Hematopoietic multipotent progenitor cell treated with erythropoietin and hydrocortisone succinate and interleukin-3 and kit ligand, for 15 days (in vitro differentiated cells): ENCODE data around the gene MAPRE2.

ENCODE experiments used
- DNase-seq: peaks from one replicate; pipeline ENCODE4 v3.0.0-alpha.2; 2015; ENCODE audit warnings: low spot score

The MAPRE2 gene

DNA sequence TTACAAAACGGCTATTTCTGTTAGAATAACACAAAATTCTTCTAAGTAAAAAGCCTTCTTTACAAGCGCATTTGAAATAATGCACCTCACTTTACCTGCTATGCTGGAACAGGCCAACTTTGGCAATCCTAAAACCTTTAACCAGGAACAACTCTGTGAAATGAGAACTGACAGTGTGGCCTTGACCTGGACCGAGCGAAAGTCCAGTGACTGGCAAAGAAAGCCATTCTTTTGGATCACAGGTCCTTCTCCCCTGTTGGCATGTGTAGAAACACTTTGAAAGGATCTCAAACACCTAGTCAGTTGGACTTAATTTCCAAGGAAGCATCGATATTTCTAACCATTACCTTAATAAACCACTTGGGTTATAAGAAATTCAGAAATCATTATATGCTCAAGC is 21.2 kb downstream of the MAPRE2 start:
- no peak for DNase-seq

DNA sequence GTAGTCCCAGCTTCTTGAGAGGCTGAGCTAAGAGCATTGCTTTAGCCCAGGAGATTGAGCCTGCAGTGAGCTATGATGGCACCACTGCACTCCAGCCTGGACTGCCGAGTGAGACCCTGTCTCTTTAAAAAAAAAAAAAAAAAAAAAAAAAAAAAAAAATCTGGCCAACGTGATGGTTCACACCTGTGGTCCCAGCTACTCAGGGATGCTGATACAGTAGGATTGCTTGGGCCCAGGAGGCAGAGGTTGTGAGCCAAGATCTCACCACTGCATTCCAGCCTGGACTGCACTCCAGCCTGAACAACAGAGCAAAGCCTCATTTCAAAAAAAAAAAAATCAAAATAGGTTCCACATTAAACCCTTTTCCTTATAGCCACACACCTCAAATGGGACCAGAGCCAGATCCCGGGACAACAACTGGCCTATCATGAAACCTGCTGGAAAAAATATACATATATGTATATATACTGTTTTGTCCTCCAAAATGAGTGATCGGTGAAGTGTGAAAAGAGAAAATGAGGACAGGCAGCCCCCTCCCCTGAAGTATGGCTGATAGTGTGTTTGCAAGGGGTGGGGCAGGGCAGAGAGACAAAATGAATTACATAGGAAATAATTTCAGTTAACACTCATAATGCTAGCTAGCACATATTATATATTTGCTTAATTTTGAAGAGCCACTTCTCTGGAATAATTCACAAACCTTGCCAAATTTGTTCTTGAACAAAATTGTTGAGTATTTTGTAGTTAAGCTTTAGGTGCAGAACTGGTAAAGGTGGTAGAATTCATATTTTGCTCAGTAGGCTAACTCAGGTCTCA is 22.9 kb downstream of the MAPRE2 start:
- no peak for DNase-seq

DNA sequence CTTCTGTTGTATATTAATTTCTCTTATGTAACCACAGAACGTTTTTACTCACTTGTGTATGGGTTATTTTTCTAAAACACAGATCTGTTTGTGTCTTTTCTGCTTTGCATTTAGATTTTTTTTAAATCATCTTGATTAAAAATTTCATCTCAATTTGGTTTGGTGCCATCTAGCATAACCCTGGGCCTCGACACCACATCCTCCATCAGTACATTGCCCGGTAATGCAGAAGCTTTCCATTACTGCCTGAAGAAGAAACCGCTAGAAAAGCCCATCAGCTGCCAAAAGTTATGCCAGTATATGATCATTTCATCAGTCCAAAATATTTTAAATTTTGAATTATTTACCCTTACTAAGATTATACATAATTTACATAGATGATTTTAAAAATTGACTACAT is 26.2 kb downstream of the MAPRE2 start:
- no peak for DNase-seq

DNA sequence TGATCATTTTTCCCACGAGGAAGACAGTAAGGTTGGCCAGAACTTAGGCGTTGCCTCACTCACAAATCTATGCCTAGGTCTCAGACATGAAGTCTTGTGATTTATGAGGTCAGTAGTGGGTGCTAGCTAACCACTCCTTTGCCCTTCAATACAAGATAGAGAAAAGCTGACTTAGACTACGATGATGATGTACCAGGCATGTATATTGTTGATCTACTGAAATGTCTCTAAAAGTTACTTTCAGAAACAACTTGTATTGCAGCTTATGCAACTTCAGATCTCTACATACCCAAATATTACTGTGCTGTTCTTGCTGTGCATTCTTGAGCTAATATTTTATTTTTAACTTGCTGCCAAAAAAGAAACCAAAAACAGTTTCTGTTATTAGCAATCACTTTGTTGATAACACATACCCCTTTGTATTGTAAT is 30.6 kb downstream of the MAPRE2 start:
- DNase-seq: no peak

DNA sequence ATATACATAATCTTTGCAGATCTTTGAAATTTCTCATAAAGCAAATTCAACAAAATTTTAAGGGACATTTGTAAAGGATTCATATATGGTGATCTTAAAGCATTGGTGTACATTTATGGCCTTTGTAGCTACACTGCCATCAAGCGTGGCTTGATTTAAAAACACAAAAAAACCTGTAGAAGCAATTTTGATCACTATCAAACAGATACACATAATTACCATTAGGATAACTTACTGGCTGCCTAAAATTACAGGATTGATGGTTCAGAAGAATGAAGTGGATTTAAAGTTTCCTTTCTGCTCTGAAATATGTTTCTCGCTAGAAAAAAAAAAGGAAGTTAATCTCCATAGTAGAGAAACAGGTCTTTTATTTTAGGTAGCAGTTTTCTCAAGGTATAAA is 31.4 kb downstream of the MAPRE2 start:
- DNase-seq: no peak

DNA sequence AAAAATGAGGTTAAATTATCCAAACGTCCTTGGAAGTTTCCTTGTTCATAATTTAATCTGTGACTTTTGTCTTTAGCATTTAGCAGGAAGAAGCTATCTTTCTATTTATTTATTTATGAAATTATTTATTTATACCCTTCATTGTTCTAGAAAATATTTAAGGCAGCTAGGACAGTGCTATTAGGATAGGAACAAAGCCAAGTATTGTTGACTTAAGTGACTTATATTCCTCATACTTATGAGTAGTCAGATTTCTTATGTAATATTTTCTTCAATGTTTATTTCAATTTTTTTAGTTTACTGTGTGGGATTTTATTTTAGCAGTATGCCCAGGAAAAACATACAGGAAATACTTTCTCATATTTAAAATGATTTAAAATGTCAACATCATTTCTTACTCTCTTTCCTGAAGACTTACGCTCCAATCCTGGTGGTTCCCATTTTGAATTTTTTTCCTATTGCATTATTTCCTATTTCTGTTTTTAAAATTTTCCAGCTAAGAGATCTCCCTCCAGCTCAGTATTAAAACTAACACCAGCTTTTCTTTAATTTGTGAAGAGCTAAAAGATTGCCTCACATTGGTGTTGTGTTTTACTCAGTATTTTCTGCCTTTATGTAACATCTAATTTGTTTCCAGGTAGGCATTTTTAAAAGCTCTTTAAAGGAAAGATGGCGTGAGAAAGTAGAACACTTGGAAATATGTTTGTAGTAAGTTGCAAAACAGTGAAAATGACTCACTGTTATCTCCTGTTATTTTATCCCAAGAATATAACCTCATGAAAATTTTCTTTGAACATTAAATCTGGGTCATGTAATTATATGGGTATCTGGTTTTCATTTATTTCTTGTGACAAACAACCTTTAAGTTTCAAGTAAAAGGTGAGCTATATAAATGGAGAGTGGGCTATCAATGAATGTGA is 32.2 kb downstream of the MAPRE2 start:
- DNase-seq: no peak

DNA sequence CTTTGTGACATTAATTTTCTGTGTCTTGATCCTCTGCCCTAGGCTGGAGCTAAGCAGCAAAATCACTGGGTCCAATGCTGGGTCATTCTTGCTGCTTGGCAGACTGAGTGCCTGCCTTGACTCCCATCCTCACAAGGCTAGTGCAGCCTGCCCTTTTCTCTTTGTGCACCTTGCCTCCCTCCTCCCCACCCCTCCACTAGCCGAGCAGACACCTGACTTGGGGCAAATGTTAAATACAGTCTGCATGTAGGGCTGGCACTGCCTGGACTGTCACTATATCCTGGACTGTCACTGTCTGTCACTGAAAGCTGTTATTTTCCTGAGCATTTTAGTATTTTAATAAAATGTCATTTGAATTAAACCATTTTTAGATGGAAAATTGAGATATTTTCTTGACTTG is 33.4 kb downstream of the MAPRE2 start:
- no peak for DNase-seq

DNA sequence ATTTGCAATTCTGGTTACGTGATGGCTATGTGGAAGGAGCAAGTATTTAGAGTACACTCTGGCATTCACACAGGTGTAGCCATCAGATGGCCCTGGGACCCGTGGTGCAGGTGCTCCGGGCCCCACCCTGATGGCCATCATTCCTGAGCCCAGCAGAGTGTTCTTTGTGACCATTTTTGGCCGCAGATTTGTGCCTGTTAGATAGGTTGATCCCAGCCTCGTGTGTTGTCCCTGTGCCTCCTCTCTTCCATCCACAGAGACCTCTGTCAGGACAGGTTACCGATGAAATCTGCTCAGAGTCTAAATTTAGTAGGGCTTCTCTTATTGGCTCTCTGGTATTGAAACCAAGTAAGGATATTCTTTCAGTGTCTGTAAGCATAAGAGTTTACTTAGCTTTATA is 33.9 kb downstream of the MAPRE2 start:
- no peak for DNase-seq

DNA sequence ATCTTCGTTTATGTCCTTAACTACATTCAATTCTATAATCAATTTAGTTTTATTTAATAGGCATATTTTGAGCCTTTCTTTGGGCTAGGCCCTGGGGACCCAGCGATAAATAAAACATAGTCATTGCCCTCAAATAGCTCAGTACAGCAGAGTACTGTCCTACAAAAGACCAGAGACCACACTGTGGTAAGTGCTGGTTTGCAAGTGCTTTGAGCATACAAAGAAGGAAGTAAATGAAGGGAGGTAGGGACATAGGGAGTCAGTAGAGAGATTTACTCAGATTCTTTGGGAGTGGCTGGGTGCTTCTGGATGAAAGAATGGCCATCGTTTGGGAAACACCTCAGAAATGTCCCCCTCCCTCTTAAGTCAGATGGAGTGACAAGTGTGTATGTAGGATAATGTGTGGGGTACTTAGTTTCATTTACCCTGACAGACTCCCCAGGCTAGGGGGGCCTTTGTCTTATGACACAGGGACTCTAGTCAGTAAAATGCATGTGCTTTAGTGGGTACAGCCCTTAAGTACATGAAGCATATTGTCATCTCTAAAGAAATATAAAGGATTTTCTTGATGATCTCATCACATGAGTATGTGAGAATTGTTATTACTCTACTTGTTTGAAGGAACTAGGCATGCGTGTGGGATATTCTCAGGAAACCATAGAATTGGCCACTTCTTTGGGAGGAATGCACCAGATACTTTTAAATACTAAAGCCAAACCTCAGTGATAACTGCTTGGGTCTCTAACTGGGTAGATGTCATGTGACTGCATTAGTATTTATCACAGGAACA is 35.1 kb downstream of the MAPRE2 start:
- DNase-seq: no peak

DNA sequence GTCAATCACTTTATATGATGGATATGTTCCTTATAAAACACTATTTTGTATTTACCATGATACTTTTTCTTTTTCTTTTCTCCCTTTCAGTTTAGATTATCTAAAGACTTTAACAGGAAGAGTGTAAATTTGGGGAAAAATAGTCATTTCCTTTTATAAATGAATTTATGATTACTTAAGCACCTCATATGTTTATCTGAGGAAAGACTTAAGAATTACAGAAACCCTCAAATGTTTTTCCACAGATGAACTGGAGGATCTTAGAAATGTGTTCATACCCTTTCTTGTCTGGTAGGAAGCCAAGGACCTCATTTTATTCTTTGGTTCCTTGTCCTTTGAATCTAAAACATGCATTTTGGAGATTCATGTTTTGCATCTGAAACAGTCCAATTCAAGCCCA is 36.7 kb downstream of the MAPRE2 start:
- DNase-seq: no peak

DNA sequence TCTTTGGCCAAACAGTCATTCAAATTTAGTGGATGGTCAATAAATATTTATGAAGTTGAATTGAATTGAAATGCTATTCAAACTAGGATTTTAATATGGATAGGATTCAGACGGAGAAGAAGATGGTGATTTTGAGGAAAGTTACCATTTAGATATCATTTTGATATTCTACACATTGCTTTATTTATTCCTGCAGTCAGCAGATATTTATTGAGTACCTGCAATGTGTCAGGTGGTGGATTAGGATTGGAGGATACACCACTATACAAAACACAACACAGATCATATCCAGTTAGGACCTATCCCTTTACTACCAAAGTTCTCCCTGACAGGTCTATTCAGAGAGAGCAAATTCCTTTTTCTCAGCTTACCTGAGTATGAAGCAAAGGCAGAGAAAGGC is 38.8 kb downstream of the MAPRE2 start:
- DNase-seq: no peak

DNA sequence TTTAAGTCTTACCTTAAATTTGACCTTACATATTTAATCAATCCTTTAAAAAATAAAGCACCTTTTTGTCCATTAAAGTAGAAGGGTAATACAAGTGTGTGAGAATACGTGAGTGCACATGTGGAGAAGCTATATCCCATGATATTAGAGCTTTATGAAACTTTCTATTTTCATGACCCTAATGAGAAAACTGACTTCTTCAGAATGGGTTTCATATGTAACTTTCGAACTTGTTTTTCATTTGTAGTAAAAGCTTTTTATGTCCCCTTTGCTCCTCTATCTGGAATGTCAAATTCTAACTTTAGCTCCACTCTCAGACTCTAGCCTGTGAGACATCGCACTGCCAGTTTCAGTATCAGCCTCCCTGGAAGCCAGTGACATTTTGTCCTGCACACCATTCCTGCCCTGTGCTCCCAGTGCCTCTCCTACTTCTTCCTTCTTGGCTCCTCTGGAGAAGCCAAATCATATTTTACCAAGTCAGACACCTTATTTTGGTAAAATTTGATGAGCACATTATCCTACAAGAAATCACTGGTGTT is 42.0 kb downstream of the MAPRE2 start:
- DNase-seq: no peak

DNA sequence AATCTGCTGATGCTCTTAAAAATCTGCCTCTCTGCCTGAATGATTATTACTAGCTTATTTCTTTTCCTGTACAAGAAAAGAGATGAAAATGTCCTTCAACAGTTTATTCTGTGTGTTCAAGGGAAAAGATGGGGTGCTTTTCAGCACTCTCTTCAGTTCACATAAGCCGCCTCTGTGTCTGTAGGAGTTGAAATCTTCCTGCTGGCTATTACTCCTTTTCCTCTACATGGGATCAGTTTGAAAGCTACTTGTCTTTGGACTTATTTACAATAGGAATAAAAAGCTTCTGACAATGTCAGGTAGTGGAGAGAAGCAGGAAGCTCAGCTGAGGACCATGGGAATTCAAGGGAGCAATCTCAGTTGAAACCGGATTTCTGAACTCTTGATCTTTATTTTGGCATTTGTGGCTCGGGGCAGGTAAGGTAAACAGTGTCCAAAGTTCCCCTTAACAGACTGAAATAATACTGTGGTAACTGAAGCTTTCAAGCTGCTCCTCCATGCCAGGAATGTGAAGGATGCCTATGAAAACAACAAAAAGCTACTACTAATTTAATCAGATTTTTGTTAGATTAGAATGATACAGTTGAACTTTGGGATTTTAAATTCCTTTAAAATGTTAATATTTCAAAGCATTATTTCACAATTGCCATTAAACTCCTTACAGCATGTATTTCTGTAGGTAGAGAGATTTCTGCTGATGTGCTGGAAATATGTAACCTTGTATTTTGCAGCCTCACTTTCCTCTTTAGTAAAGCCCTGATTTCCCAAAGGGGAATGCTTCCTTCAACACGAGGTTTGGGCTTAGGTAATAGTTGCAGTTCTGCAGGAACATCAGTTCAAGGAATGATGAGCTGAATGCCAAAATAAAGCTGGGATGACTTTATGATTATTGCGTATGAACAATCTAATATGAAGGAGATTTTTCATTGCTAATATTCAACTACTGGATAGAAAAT is 43.6 kb downstream of the MAPRE2 start:
- no peak for DNase-seq

DNA sequence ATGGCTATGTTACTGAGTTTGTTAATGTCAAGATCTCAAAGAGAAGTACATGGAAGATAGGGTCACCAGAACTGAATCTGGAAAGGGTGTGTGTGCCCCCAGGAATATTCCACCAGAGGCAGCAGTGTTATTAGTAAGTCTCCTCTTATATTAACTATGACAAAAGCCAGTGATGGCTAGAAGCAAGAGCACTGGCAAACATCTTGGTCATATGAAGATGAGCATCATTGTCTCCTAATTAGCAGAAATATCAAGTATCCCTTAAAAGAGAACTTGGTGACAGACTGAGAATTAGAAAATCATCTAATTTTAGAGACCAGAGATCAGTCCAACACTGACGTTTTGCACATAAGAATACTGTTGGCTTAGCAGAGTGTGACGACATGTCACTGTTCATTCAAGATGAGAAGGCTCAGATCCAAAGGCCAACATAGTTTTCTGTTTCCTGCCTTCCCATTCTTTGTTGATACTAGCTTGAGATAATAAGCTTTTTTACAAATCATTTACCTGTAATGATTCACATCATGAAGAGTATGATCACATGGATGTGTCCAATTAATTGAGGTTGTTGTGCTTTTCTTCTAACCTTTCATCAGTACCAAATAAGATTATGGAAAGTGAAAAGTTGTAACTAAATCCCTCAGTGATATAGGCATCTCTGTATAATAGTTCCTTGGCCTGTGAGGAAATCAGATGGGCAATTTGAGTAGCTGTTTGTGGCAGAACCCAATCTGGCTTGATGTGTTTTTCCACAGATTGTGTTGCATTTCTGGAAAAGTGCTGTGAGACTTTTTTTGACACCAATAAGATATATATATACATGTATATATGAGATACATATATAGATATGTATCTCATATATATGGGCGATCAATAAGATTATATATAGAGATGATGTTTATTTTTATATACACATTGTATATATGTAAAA is 44.5 kb downstream of the MAPRE2 start:
- no peak for DNase-seq

DNA sequence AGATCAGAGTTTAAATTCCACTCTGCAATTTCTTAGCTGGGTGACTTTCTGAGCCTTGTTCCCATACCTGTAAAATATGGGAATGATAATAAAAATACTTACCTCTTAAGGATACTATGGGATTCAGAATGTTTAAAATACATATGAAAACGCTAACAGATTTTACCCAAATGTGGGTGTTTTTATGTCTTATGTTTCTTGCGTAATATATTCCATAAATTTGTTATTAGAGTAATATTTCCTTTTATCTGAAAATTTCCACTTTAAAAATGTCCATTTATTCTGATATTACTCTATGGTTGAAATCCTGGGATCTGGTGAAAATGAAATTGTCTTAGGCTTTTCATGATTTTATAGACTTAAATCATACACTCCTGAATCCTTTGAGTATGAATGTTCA is 45.5 kb downstream of the MAPRE2 start:
- DNase-seq: no peak

DNA sequence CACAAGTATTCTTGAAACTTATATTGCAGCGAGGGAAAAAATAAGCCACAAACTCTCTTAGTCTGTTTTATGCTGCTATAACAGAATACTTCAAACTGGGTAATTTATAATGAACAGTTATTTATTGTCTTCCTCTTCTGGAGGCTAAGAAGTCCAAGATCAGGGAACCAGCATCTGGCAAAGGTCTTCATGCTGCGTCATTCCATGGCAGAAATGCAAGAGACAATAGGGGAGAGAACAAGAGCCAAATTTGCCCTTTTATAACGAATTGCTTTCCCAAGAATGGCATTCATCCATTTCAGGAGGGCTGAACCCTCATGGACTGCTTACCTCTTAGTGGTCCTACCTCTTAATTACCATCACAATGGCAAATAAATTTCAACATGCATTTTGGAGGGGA is 46.5 kb downstream of the MAPRE2 start:
- no peak for DNase-seq

DNA sequence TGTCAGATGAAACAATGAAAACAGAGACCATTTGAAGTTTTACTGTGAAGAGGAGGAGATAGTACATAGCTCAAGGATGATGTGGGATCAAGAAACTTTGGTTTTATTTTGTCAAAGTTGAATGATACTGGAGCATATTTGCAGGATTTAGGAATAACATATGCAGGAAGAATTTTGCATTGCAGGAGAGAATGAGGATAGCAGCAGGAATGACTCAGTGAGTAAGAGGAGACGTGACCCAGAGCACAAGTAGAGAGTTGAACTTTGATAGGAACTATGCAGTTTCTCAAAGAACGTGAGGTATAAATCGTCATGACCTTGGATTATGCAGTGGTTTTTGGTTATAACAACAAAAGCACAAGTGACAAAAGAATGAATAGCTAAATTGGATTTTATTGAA is 47.7 kb downstream of the MAPRE2 start:
- DNase-seq: no peak

DNA sequence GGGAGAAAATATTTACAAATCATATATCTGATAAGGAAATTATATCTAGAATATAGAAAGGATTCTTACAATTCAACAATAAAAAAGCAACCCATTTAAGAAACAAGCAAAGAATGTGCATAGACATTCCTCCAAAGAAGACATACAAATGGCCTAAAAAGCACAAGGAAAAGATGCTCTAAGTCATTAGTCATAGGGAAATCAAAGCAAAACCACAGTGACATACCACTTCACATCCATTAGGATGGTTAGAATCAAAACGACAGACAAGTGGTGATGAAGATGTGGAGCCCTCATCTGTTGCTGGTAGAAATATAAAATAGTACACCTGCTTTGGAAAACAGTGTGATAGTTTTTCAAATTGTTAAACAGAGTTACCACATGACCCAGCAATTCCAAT is 48.2 kb downstream of the MAPRE2 start:
- no peak for DNase-seq

DNA sequence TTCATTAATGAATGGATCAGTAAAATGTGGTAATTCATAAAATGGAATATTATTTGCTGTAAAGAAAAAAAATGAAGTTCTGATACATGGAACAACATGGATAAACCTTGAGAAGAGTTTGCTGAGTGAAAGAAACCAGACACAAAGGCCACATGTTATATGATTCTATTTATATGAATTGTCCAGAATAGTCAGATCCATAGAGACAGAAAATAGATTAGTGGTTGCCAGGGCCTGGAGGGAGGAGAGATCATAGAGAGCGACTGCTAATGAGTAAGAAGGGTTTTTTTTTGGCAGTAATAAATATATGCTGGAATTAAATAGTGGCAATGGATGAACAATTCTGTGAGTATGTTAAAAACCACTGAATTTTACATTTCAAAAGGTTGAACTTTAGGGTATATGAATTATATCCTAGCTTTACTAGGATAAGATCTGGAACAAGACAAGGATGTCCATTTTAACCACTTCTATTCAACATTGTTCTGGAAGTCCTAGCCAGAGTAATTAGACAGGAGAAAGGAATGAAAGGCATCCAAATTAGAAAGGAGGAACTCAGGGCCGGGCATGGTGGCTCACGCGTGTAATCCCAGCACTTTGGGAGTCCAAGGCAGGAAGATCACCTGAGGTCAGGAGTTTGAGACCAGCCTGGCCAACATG is 48.8 kb downstream of the MAPRE2 start:
- DNase-seq: no peak
